ENCODE results near the gene PPOX.

The PPOX gene

DNA sequence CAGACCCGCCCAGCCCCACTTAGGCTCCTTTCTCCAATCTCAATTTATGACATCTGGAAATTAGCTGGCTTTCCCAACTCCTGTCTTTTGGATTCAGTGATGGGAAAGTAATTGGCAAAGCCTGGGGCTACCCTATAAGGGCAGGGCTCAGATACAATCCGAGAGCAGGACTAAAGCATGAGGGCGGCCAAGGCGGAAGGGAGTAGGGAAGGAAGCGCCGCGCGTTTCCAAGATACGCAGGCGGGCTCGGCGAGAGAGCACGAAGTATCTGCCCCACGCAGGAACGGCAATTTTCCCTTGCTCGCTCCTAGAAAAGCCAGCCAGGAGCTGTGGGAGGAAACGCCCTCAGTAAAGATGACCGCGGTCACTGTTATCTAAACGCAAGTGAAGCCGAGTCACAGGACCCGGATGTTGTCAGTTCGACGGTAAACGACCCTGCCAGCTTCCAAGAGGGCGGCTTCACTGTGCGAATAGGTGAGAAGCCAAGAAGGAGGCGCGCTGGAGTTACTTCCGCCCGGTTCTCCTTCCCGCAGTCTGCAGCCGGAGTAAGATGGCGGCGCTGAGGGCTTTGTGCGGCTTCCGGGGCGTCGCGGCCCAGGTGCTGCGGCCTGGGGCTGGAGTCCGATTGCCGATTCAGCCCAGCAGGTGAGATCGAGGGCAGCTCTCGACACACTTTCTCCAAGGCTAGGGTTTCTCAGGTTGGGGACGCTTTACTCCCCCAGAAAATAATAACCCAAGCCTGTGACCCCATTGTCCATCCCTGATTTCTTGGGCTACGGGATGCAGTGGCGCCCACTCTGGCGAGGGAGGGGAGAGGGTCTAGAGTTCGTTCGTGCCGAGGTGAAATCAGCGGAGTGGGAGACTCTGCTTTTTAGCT lies 35.8 kb downstream of the PPOX start, which contains the start of gene NDUFS2:
TSS of gene NDUFS2 (plus strand) at position 532 of the 877 bp plus-strand sequence. CDS start at position 551, 19 bp downstream.
- Histone ChIP-seq H3K9ac (ENCODE audit: low read depth, low read length) (peak within 1 kb of the TSS; percentile 97), H3K9me3 (ENCODE audit: control insufficient read depth, insufficient read depth, low read length) (no peaks in the 10 kb centered on the region), H3K4me1 (ENCODE audit: insufficient read depth, low read length) (peaks cover 23% of the 10 kb centered on the region), H3K36me3 (ENCODE audit: insufficient read depth, low read length) (peaks cover 8% of the 10 kb centered on the region)

- Histone ChIP-seq H3K36me3 (ENCODE audit: insufficient read depth, low read length) (peaks cover 26% of the 10 kb centered on the region), H3K9ac (ENCODE audit: low read depth, low read length) (no peak overlapping the region), H3K9me3 (ENCODE audit: control insufficient read depth, insufficient read depth, low read length) (no peaks in the 10 kb centered on the region), H3K4me1 (ENCODE audit: insufficient read depth, low read length) (peaks cover 6% of the 10 kb centered on the region)
Measured at GRCh38 chr1:161206411-161207140, 40.4 kb downstream of the PPOX start.

GRCh38 chr1:161207173-161207572 lies 40.9 kb downstream of the PPOX start:
- Histone ChIP-seq H3K36me3 (ENCODE audit: insufficient read depth, low read length) (peaks cover 31% of the 10 kb centered on the region), H3K9ac (ENCODE audit: low read depth, low read length) (no peak overlapping the region), H3K4me1 (ENCODE audit: insufficient read depth, low read length) (peaks cover 5% of the 10 kb centered on the region), H3K9me3 (ENCODE audit: control insufficient read depth, insufficient read depth, low read length) (no peaks in the 10 kb centered on the region)

DNA sequence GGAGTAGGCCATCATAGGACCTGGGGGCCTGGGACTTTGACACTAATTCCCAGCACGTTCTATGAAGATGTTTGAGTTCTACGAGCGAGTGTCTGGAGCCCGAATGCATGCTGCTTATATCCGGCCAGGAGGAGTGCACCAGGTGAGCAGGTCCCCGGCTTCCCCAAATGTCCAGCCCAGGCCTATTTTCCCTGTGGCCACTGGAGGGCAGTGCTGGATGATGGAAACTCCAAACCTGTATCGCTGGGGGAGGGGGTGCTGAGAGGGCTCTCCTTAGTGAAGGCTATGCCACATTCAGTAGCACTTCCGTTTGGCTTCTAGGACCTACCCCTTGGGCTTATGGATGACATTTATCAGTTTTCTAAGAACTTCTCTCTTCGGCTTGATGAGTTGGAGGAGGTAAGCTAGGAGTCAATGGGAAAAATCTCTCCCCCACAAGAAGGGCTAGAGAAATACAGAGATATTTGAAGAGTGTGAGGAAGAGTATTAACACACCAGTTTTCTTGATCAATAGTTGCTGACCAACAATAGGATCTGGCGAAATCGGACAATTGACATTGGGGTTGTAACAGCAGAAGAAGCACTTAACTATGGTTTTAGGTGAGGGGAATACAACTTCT lies 43.7 kb downstream of the PPOX start:
- H3K36me3 ChIP-seq (ENCODE audit: insufficient read depth, low read length) = peaks cover 45% of the 10 kb centered on the region

DNA sequence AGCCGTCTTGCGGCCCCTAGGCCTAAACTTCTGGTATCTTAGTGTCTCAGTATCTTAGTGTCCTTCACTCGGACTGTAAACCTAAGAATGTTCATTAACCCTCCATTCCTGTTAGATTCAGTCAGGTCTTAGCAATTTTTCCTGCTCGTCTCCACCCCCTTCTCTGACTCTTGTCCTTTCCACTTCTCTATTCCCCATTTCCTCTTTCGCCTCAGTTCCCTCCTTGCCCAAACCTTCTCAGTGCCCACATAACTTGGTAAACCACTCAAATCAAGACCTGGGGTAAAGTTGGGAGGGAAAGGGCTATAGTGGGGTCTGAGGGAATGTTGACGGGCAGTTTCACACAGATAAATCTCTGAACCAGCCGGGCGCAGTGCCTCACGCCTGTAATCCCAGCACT lies 48.1 kb downstream of the PPOX start:
- Histone ChIP-seq H3K9ac (ENCODE audit: low read depth, low read length) (no peak overlapping the region), H3K36me3 (ENCODE audit: insufficient read depth, low read length) (peaks cover 35% of the 10 kb centered on the region), H3K9me3 (ENCODE audit: control insufficient read depth, insufficient read depth, low read length) (no peaks in the 10 kb centered on the region)

More for the DNA sequence above, 43.7 kb downstream of the PPOX start:
- Histone ChIP-seq H3K9ac (ENCODE audit: low read depth, low read length) (no peak overlapping the region), H3K4me1 (ENCODE audit: insufficient read depth, low read length) (peaks cover 5% of the 10 kb centered on the region), H3K9me3 (ENCODE audit: control insufficient read depth, insufficient read depth, low read length) (no peaks in the 10 kb centered on the region)

GRCh38 chr1:161215076-161215475 lies 48.9 kb downstream of the PPOX start, which contains the start of gene FCER1G:
Gene FCER1G, plus strand, starts transcription at chr1:161215295. Its CDS starts 27 bp downstream, at chr1:161215322.
- Histone ChIP-seq H3K9ac (ENCODE audit: low read depth, low read length) (no peak within 1 kb of the TSS), H3K36me3 (ENCODE audit: insufficient read depth, low read length) (peaks cover 33% of the 10 kb centered on the region), H3K4me1 (ENCODE audit: insufficient read depth, low read length) (peaks cover 25% of the 10 kb centered on the region), H3K9me3 (ENCODE audit: control insufficient read depth, insufficient read depth, low read length) (no peaks in the 10 kb centered on the region)

More for the DNA sequence above, 48.1 kb downstream of the PPOX start:
- H3K4me1 ChIP-seq (ENCODE audit: insufficient read depth, low read length) = peaks cover 27% of the 10 kb centered on the region

- Histone ChIP-seq H3K36me3 (ENCODE audit: insufficient read depth, low read length) (peaks cover 14% of the 10 kb centered on the region), H3K4me1 (ENCODE audit: insufficient read depth, low read length) (peaks cover 23% of the 10 kb centered on the region), H3K9ac (ENCODE audit: low read depth, low read length) (no peak overlapping the region)
Measured at GRCh38 chr1:161216945-161217712, 50.9 kb downstream of the PPOX start.

DNA sequence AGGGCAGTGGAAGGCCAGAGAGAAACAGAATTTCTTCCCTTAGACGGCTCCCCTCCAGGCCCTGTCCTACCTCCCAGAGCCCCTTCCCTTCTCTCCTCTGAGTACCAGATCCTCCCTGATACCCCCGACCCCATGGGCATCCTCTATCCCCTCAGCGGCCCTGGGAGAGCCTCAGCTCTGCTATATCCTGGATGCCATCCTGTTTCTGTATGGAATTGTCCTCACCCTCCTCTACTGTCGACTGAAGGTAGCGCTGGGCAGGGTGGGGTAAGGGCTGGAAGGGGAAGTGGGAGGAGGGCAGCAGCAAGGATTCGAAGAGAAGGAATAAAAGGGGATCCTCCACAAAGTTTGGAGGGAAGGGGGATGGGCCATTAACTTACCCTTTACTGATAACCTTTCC lies 51.6 kb downstream of the PPOX start:
- Histone ChIP-seq H3K9me3 (ENCODE audit: control insufficient read depth, insufficient read depth, low read length) (no peaks in the 10 kb centered on the region), H3K36me3 (ENCODE audit: insufficient read depth, low read length) (peaks cover 12% of the 10 kb centered on the region), H3K9ac (ENCODE audit: low read depth, low read length) (no peak overlapping the region), H3K4me1 (ENCODE audit: insufficient read depth, low read length) (peaks cover 23% of the 10 kb centered on the region)

More at GRCh38 chr1:161216945-161217712, 50.9 kb downstream of the PPOX start:
- H3K9me3 ChIP-seq (ENCODE audit: control insufficient read depth, insufficient read depth, low read length) = no peaks in the 10 kb centered on the region

GRCh38 chr1:161218301-161219077 lies 52.3 kb downstream of the PPOX start:
- H3K4me1 ChIP-seq (ENCODE audit: insufficient read depth, low read length) = peaks cover 23% of the 10 kb centered on the region
- H3K36me3 ChIP-seq (ENCODE audit: insufficient read depth, low read length) = peaks cover 8% of the 10 kb centered on the region

GRCh38 chr1:161219078-161219892 lies 53.1 kb downstream of the PPOX start:
- Histone ChIP-seq H3K9me3 (ENCODE audit: control insufficient read depth, insufficient read depth, low read length) (no peaks in the 10 kb centered on the region), H3K4me1 (ENCODE audit: insufficient read depth, low read length) (peaks cover 23% of the 10 kb centered on the region), H3K36me3 (ENCODE audit: insufficient read depth, low read length) (no peaks in the 10 kb centered on the region), H3K9ac (ENCODE audit: low read depth, low read length) (no peak overlapping the region)

More at GRCh38 chr1:161218301-161219077, 52.3 kb downstream of the PPOX start:
- H3K9me3 ChIP-seq (ENCODE audit: control insufficient read depth, insufficient read depth, low read length) = no peaks in the 10 kb centered on the region
- no peak overlapping the region for H3K9ac ChIP-seq (ENCODE audit: low read depth, low read length)

DNA sequence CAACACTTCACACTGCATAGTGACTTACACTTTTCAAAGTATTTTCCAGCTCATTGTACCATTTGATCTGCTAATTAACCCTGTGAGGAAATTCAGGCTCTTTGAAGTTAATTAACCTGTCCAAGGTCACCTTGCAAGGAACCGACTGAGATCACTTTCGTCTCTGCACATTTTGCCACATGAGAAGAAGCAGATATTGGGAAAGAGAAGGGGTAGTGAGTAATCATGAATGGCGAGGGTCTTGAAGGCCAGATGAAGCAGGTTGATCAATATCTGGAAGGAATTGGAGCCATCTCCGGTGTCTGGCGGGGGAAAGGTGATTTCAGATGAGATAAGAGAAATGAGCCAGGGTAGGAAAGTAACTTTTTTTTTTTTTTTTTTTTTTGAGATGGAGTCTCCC lies 53.8 kb downstream of the PPOX start:
- H3K9me3 ChIP-seq (ENCODE audit: control insufficient read depth, insufficient read depth, low read length) = no peaks in the 10 kb centered on the region
- no peak overlapping the region for H3K9ac ChIP-seq (ENCODE audit: low read depth, low read length)
- no peaks in the 10 kb centered on the region for H3K36me3 ChIP-seq (ENCODE audit: insufficient read depth, low read length)
- H3K4me1 ChIP-seq (ENCODE audit: insufficient read depth, low read length) = peaks cover 23% of the 10 kb centered on the region

All from ES-I3 (cell line).